A549 (cell line): ENCODE measurements around the gene FRMD3. TPM values are rescaled to one million over a fixed set of nuclear protein-coding genes. Genes with fewer than 3 reads are reported as not detected.

ENCODE experiments used
- ATAC-seq, 2 experiments: fragments of 200-7000 bp in 1 of 2; fragments of >200 bp in 1 of 2; cut with Nextera tagmentation in 1 of 2; cut with Tn5 transposase in 1 of 2; 3 replicates each; pipeline versions ENCODE4 v1.8.0 to v1.9.1; 2018 to 2020; ENCODE audit warnings: mild to moderate bottlenecking in 1 of 2, moderate library complexity in 1 of 2
- CTCF ChIA-PET: fragments of 300-600 bp; sonication (Branson Sonifier 250); formaldehyde crosslinking; extraction: SDS; loops from one replicate; lab custom pipeline; 2021; ENCODE audit warnings: antibody characterized with exemption, inconsistent platforms; lab: Yijun Ruan, JAX
- POLR2A ChIA-PET: fragments of 350-600 bp; formaldehyde crosslinking; extraction: SDS; loops from one replicate; lab custom pipeline; 2021; ENCODE audit warnings: antibody characterized with exemption, inconsistent platforms; lab: Yijun Ruan, JAX
- DNase-seq, 2 experiments: peaks; one replicate each; pipeline versions ENCODE4 v3.0.0 to v3.0.0-alpha.2; 2011 to 2016; ENCODE audit warnings: low read depth in 1 of 2, low spot score in 1 of 2
- FAIRE-seq: peaks from 2 replicates; lab custom pipeline; 2011; peaks lifted over from hg19 to GRCh38; lab: Jason Lieb, UNC
- H3K27ac ChIP-seq, 2 experiments: fragments of >200 bp; sonication (Bioruptor Twin); formaldehyde crosslinking; 3 replicates each; pipeline ENCODE4 v1.5.1; 2016 to 2017
- H3K4me1 ChIP-seq: fragments of >200 bp; sonication (Bioruptor Twin); formaldehyde crosslinking; 3 replicates; pipeline ENCODE4 v1.6.1; 2016
- H3K4me2 ChIP-seq: fragments of >200 bp; sonication (Bioruptor Twin); formaldehyde crosslinking; 3 replicates; pipeline ENCODE4 v1.6.1; 2016
- H3K4me3 ChIP-seq: fragments of >200 bp; sonication (Bioruptor Twin); formaldehyde crosslinking; 3 replicates; pipeline ENCODE4 v1.5.1; 2016
- H3K9me3 ChIP-seq: fragments of >200 bp; sonication (Bioruptor Twin); formaldehyde crosslinking; 3 replicates; pipeline ENCODE4 v1.6.1; 2016
- CHD4 ChIP-seq: fragments of 200-600 bp; sonication (generic); IDR thresholded peaks from 2 replicates; pipeline ENCODE4 v1.6.1; 2016; ENCODE audit warnings: antibody characterized with exemption, mild to moderate bottlenecking, borderline replicate concordance
- EHMT2 ChIP-seq: fragments of 200-600 bp; sonication (generic); IDR thresholded peaks from 2 replicates; pipeline ENCODE4 v1.6.1; 2016; ENCODE audit warnings: antibody characterized with exemption, low read depth, mild to moderate bottlenecking, moderate library complexity
- ESRRA ChIP-seq: fragments of 150-350 bp; IDR thresholded peaks from 2 replicates; pipeline ENCODE4 v1.6.1; 2014; ENCODE audit warnings: mild to moderate bottlenecking, low read length, borderline replicate concordance
- KDM1A ChIP-seq: fragments of 200-600 bp; sonication (generic); IDR thresholded peaks from 2 replicates; pipeline ENCODE4 v1.6.1; 2016; ENCODE audit warnings: low read depth, mild to moderate bottlenecking
- PBX3 ChIP-seq: IDR thresholded peaks from 2 replicates; pipeline ENCODE4 v1.6.1; 2012
- PHF8 ChIP-seq: fragments of 200-600 bp; sonication (generic); IDR thresholded peaks from 2 replicates; pipeline ENCODE4 v1.6.1; 2016; ENCODE audit warnings: low read depth, mild to moderate bottlenecking, antibody characterized with exemption, moderate library complexity, borderline replicate concordance
- POLR2A ChIP-seq: IDR thresholded peaks from 2 replicates; pipeline ENCODE4 v1.6.1; 2012; ENCODE audit warnings: mild to moderate bottlenecking, low read length
- REST ChIP-seq: fragments of 200-600 bp; sonication (generic); IDR thresholded peaks from 2 replicates; pipeline ENCODE4 v1.6.1; 2016; ENCODE audit warnings: antibody characterized with exemption, mild to moderate bottlenecking, moderate library complexity
- TFCP2L1 ChIP-seq: fragments of 250-450 bp; sonication (Bioruptor Pico); IDR thresholded peaks from 2 replicates; pipeline ENCODE4 v1.5.0; 2021; ENCODE audit warnings: mild to moderate bottlenecking
- USF2 ChIP-seq: fragments of 450-650 bp; IDR thresholded peaks from 2 replicates; pipeline ENCODE4 v1.6.1; 2014; ENCODE audit warnings: antibody characterized with exemption
- ZC3H11A ChIP-seq: fragments of 450-650 bp; IDR thresholded peaks from 2 replicates; pipeline ENCODE4 v1.6.1; 2014; ENCODE audit warnings: antibody characterized with exemption, mild to moderate bottlenecking
- ZNF302 ChIP-seq: fragments of 250-450 bp; sonication (Bioruptor Pico); IDR thresholded peaks from 2 replicates; pipeline ENCODE4 v1.9.0; 2021; ENCODE audit warnings: inconsistent platforms, mild to moderate bottlenecking, moderate library complexity
- WGBS: methylation state at CpG from one replicate; pipeline ENCODE4 v1.1.6; 2017; ENCODE audit errors: missing lambda C conversion rate; 5-methylcytosine and 5-hydroxymethylcytosine counted together
- polyA plus RNA-seq, 4 experiments: library from polyadenylated mRNA; depleted of rRNA in 3 of 4; stranded (reverse); fragments of >200 nt; fragmentation: RNase III in 1 of 4; extraction: RNeasy Plus Mini Kit Qiagen cat#74134 plus additional on column Dnase treatment in 1 of 4; gene quantifications; 2 replicates in 3 of 4; 3 replicates in 1 of 4; pipeline ENCODE4 v1.2.3, GENCODE V29; 2011 to 2017

The FRMD3 gene
- polyA plus RNA-seq, 2 of the 4 experiments (the other 2 are of a cell fraction), result 1.7 to 3.3 TPM

GRCh38 chr9:83444110-83444509 is 94.1 kb downstream of the FRMD3 start:
- 39% methylated on average over 4 of the region's 4 CpGs for WGBS
- TF ChIP-seq CHD4, result no peak
- TF ChIP-seq ZC3H11A, result no peak
- TF ChIP-seq, all 56 proteins: peak for 0
- POLR2A ChIA-PET, result no interaction called here
- peak overlapping the region; percentile 33 to 34; a peak in 2 of 6 replicates for H3K27ac ChIP-seq
- no peak overlapping the region for H3K4me3 ChIP-seq
- DNase-seq, result no peak
- no peak for ATAC-seq
- CTCF ChIA-PET, result no interaction called here
- peak overlapping the region; percentile 39; the same call in 2 of the 3 replicates for H3K4me2 ChIP-seq
- no peaks in the 10 kb centered on the region for H3K9me3 ChIP-seq
- no peak for FAIRE-seq
- peaks cover 28% of the 10 kb centered on the region for H3K4me1 ChIP-seq

- WGBS, result 50% methylated on average over 3 of the region's 3 CpGs
- H3K27ac ChIP-seq, result no peak overlapping the region
- no peak for DNase-seq
- TF ChIP-seq PHF8 (no peak), ESRRA (no peak), ZNF302 (CRISPR knock-in tag) (no peak), EHMT2 (no peak), TFCP2L1 (CRISPR knock-in tag) (no peak), REST (no peak), USF2 (no peak), POLR2A (no peak)
- no peak for FAIRE-seq
- H3K9me3 ChIP-seq, result no peaks in the 10 kb centered on the region
- ATAC-seq, result no peak
- ChIA-PET POLR2A (no interaction called here), CTCF (interaction anchor here (1.0 kb wide), 1 partner anchor 21 kb away, joined by 4 read pairs; no protein-coding TSS in a partner anchor)
- H3K4me2 ChIP-seq, result 0 out of 3 replicates have a peak overlapping the region, but pooled peaks have one; percentile 13
- peaks cover 35% of the 10 kb centered on the region for H3K4me1 ChIP-seq
- no peak overlapping the region for H3K4me3 ChIP-seq
Observed at GRCh38 chr9:83441390-83441789, 96.8 kb downstream of the FRMD3 start.

GRCh38 chr9:83440641-83441040 is 97.6 kb downstream of the FRMD3 start:
- no peak overlapping the region for H3K4me2 ChIP-seq
- 71% methylated on average over 5 of the region's 5 CpGs for WGBS
- H3K4me3 ChIP-seq, result no peak overlapping the region
- no peak for ATAC-seq
- CTCF ChIA-PET, result interaction anchor here (1.0 kb wide), 1 partner anchor 20 kb away, joined by 4 read pairs; no protein-coding TSS in a partner anchor
- H3K4me1 ChIP-seq, result peaks cover 36% of the 10 kb centered on the region
- no peaks in the 10 kb centered on the region for H3K9me3 ChIP-seq
- POLR2A ChIA-PET, result no interaction called here
- no peak overlapping the region for H3K27ac ChIP-seq
- no peak for DNase-seq
- no peak for TF ChIP-seq CHD4
- FAIRE-seq, result no peak

- 87% methylated on average over 4 of the region's 4 CpGs for WGBS
- FAIRE-seq, result no peak
- TF ChIP-seq PBX3, result no peak
- TF ChIP-seq KDM1A, result no peak
- H3K4me2 ChIP-seq, result no peak overlapping the region
- CTCF ChIA-PET, result interaction anchor here (0.6 kb wide), 1 partner anchor 161 kb away, joined by 3 read pairs; no protein-coding TSS in a partner anchor
- H3K27ac ChIP-seq, result peak overlapping the region in 1 of 2 experiments; percentile 50; a peak in 1 of 6 replicates
- peaks cover 7% of the 10 kb centered on the region; the same call in 2 of the 3 replicates for H3K9me3 ChIP-seq
- H3K4me3 ChIP-seq, result no peak overlapping the region
- DNase-seq, result no peak
- peaks cover 37% of the 10 kb centered on the region for H3K4me1 ChIP-seq
- POLR2A ChIA-PET, result no interaction called here
- ATAC-seq, result no peak
Observed at GRCh38 chr9:83435301-83435700, 102.9 kb downstream of the FRMD3 start.
